ENCODE data around the gene NECAB2.

Gene NECAB2

DNA sequence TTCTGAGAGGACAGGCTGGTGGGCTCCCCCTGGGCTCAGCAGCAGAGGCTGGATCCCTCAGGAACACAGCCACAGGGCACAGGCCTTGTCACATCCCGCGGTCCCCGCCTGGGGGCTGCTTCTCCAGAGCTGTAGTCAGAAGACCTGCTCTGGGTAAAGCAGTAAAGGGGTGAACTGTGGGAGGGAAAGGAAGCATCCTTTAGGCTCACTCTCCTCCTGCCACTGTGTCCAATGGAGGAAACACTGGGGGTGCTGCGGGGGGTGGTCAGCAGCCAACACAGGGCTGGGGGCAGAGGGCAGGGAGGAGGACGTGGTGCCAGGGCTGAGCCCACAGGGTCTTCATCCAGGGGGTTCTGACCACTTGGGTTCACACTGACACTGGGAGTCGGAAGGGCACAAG lies 79.6 kb downstream of the NECAB2 start:
- H3K4me3 ChIP-seq (ENCODE audit: low read depth, low read length), result no peak overlapping the region
- no peak for DNase-seq (ENCODE audit: low read depth)
- TF ChIP-seq, protein P1, sequence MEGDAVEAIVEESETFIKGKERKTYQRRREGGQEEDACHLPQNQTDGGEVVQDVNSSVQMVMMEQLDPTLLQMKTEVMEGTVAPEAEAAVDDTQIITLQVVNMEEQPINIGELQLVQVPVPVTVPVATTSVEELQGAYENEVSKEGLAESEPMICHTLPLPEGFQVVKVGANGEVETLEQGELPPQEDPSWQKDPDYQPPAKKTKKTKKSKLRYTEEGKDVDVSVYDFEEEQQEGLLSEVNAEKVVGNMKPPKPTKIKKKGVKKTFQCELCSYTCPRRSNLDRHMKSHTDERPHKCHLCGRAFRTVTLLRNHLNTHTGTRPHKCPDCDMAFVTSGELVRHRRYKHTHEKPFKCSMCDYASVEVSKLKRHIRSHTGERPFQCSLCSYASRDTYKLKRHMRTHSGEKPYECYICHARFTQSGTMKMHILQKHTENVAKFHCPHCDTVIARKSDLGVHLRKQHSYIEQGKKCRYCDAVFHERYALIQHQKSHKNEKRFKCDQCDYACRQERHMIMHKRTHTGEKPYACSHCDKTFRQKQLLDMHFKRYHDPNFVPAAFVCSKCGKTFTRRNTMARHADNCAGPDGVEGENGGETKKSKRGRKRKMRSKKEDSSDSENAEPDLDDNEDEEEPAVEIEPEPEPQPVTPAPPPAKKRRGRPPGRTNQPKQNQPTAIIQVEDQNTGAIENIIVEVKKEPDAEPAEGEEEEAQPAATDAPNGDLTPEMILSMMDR (IDR thresholded peaks at IDR 0.05; ENCODE audit: low read depth, low read length, missing control alignments), result no peak

DNA sequence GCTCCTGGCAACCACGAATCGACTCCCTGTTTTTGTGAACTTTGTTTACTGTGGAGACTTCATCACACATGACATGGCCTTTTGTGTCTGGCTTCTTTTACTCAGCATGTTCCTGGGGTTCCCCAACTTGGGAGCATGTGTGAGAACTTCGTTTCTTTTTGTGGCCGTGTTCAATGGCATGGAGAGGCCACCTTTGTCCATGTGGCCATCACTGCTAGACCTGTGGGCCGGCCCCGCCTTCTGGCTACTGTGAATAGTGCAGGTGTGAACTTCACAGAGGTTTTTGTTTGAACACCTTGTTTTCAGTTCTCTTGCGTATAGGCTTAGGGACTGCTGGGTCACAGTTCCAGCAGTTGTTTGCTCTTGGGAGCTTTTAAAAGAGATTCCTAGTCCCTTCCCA lies 80.2 kb downstream of the NECAB2 start:
- no peak for DNase-seq (ENCODE audit: low read depth)
- H3K4me3 ChIP-seq (ENCODE audit: low read depth, low read length), result no peak overlapping the region
- TF ChIP-seq, protein P1 (IDR thresholded peaks at IDR 0.05; ENCODE audit: low read depth, low read length, missing control alignments), result no peak

DNA sequence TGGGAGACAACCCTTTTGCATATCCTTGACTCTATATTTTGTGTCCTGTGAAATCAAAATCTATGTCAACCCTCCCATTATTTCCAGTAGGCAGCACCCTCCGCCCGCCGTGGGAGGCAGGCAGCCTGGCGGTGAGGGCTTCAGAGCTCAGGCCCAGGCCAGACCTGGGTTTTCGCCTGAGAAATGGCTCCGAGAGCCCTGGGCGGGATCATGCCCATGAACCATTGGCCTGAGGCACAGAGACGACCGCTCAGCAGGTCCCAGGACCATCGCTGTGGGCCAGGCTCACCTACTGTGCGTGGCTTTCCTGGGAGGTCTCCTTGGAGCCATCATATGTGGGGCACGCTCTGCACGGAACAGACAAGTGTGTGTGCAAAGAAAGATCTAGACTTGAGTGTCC lies 80.8 kb downstream of the NECAB2 start:
- TF ChIP-seq, protein P1 (IDR thresholded peaks at IDR 0.05; ENCODE audit: low read depth, low read length, missing control alignments), result no peak
- no peak overlapping the region for H3K4me3 ChIP-seq (ENCODE audit: low read depth, low read length)
- DNase-seq (ENCODE audit: low read depth), result no peak

DNA sequence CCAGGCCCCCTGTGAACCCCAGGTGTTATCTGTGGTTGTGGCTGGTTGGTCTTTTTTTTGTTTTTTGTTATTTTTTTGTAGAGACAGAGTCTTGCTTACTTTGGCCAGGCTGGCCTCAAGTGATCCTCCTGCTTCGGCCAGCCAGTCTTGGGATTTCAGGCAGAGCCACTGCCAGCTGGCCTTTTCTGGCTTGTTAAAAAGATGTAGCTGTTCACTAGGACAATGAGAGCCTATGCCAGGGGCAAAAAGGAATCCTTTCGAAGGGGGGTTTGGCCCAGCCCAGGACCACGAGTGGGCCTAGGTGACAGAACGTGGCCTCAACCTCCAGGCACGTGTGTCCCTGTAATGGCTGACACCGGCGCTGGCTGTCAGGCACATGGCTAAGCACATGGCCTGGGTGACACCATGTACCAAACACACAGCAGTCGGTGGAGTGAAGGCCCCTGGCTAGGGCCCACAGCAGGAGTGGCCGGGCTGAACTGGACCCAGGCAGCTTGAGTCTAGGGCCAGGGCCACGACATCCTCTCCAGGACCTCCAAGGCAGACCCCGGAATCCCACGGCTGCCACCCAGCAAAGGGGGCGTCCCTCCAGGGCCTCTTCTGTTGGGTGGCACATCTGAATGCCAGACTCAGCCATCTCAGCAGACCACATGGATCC lies 81.5 kb downstream of the NECAB2 start:
- no peak overlapping the region for H3K4me3 ChIP-seq (ENCODE audit: low read depth, low read length)
- no peak for DNase-seq (ENCODE audit: low read depth)
- TF ChIP-seq, protein P1 (IDR thresholded peaks at IDR 0.05; ENCODE audit: low read depth, low read length, missing control alignments), result no peak

DNA sequence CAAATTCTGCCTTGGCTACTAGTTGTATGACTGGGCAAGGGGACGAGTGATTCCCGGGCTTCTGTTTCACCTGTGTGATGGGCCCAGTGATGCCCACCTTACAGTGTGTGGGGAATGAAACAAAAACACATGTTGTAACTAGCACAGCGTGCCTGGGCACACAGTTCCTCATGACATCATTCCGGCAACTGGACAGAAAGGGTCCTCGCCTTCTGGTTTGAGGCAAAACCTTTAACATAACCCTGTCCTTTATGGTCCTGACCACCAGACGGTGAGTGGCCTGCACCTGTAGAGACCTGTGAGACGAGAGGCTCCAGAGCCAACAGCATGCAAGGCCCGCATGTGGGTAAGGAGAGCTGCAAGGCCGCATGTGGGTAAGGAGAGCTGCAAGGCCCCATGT lies 82.3 kb downstream of the NECAB2 start:
- no peak for DNase-seq (ENCODE audit: low read depth)

DNA sequence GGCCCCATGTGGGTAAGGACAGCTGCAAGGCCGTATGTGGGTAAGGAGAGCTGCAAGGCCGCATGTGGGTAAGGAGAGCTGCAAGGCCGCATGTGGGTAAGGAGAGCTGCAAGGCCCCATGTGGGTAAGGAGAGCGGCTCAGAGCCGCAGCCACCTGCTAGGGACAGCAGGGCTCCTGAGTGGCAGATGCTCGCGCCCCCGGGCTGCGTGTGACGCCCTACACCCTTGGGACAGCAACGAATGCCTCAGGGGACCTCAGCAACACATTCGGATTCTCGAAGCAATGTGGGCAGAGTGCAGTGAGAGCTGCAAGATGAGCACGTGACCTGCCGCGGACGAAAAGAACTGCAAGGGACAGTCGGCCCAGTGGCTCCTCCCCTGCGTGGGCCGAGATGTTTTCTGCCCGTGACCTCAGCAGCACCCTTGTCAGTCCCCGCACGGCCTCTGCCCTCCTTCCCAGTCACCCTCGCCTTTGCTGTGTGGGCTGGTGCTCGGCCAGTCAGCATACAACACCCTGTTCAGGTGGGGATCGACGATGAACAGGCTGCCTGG lies 84.1 kb downstream of the NECAB2 start:
- DNase-seq (ENCODE audit: low read depth), result no peak
- TF ChIP-seq, protein P1 (IDR thresholded peaks at IDR 0.05; ENCODE audit: low read depth, low read length, missing control alignments), result no peak
- H3K4me3 ChIP-seq (ENCODE audit: low read depth, low read length), result no peak overlapping the region

More for the DNA sequence above, 82.3 kb downstream of the NECAB2 start:
- TF ChIP-seq, protein P1 (IDR thresholded peaks at IDR 0.05; ENCODE audit: low read depth, low read length, missing control alignments), result no peak
- no peak overlapping the region for H3K4me3 ChIP-seq (ENCODE audit: low read depth, low read length)
